Muscle of leg (tissue), 11 donors: ENCODE results near the gene ADRA2A. TPM values are rescaled to one million over a fixed set of nuclear protein-coding genes. Genes with fewer than 3 reads are reported as not detected.

Experiments used
- DNase-seq: peaks from one replicate; pipeline ENCODE4 v3.0.0; 2013
- H3K27ac ChIP-seq: one replicate; pipeline ENCODE4 v1.5.1; 2013; ENCODE audit warnings: mild to moderate bottlenecking, low read length, control low read depth
- H3K27me3 ChIP-seq: one replicate; pipeline ENCODE4 v1.6.1; 2013; ENCODE audit warnings: low read length; ENCODE audit not compliant: control insufficient read depth, insufficient read depth
- H3K36me3 ChIP-seq: one replicate; pipeline ENCODE4 v1.6.1; 2013; ENCODE audit warnings: low read length; ENCODE audit not compliant: control insufficient read depth, insufficient read depth
- H3K4me1 ChIP-seq: one replicate; pipeline ENCODE4 v1.6.1; 2013; ENCODE audit warnings: low read length; ENCODE audit not compliant: control insufficient read depth, insufficient read depth
- H3K4me3 ChIP-seq: one replicate; pipeline ENCODE4 v1.5.1; 2013; ENCODE audit warnings: low read length, control low read depth
- H3K9me3 ChIP-seq: replicated peaks from 2 replicates; pipeline ENCODE4 v1.6.1; 2013; ENCODE audit warnings: low read depth, low read length; ENCODE audit not compliant: control insufficient read depth
- WGBS: methylation state at CpG from one replicate; pipeline ENCODE4 v1.1.5; 2013; ENCODE audit warnings: missing lambda C conversion rate; ENCODE audit not compliant: insufficient coverage; 5-methylcytosine and 5-hydroxymethylcytosine counted together
- polyA plus RNA-seq, 8 donors: library from polyadenylated mRNA; unstranded; fragments of 120-200 nt; gene quantifications; one replicate each; pipeline versions ENCODE4 v1.2.1 to v1.2.3, GENCODE V29; 2013; ENCODE audit warnings: inconsistent platforms in 1 of 8, low replicate concordance in 1 of 8; ENCODE audit not compliant: insufficient read length in 8 of 8, insufficient read depth in 1 of 8
- total RNA-seq: library from RNA; stranded (reverse); fragments of 120-200 nt; gene quantifications from one replicate; pipeline ENCODE4 v1.2.4, GENCODE V29; 2013

Gene ADRA2A
- total and polyA plus RNA-seq, 9 donors, result 2.1 to 4.1 (median 2.8) TPM

DNA sequence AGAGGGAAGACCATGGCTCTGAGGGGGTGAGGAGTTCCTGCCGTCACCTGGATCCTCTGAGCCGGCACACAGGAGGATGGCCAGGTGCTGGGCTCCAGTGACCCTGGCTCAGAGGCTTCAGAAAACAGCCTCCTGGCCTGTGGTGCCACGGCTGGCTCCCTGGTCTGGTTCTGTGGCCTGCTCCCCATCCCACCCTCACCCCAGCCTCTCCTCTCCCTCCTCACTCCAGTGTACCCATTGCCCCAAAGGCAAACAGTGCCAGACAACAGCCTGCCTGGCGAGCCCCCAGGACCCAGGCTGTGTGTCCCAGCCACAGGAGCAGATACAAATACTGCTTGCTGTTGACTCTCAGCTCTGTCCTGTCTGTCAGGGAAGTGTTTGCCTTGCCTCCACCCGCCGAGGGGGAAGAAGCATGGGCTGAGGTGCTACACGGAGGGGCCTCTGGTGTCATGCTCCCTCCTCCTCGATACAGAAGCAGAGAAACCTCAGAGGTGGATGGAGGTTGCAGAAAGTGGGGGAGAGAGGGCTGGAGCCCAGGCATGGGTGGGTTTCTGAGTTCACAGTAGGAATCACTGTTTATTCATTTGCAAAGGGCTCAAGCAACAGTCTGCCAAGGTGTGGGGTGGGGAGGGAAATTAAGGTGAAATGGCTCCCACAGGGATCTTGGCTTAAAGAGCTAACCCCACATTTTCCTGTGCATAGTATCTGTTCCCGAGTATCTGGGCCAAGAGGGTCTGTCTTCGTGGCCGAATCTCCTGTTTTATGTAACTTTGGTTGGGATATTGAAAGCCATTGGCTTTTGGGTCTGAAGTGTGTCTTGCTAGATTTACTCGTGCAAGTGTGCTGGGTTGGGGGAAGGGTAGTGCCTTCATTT, 5.5 kb downstream of the ADRA2A start:
- H3K9me3 ChIP-seq, result no peaks in the 10 kb centered on the region
- no peak overlapping the region for H3K27ac ChIP-seq
- H3K4me3 ChIP-seq, result no peak overlapping the region
- H3K27me3 ChIP-seq, result peaks cover 25% of the 10 kb centered on the region
- peaks cover 22% of the 10 kb centered on the region for H3K4me1 ChIP-seq
- H3K36me3 ChIP-seq, result no peaks in the 10 kb centered on the region
- WGBS, result 47% methylated on average over 9 of the region's 12 CpGs
- no peak for DNase-seq

DNA sequence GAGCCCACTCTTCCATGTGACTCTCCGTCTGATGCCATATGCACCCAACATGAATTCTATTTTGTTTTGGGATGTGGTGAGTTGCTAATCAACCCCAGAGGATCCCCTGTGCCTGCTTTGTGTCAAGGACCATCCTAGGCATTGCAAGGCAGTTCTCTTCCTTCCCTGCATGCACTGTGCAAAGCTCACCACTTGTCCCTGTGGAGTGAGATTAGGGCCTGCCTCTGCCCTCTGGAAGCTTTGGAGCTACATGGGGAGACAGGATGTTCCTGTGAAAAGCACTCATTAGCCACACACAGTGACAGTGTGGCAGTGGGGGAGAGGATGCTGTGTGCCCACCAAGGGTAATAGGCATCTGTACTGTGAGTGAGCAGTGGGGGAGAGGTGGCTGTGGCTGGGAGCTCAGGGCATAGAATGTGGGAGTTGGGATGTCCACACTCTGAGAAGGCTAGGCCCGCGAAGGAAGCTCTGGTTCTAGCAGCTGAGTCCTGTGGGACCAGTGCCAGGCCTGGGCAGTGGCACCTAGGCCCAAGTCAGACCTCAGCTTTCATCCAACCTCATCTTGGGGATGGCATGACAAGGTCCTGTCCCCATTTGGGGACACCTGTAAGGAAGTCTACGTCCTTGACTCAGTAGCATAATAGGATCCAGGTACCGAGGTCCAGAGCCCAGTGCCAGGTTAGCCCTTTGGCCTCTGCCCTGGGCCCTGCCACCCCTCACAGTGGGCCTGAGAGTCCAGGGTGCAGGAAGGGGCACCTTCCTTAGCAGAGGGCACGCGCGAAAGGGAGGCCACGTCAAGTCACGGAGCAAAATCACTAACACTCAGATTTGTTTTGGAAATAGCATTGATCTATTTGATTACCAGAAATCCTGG, 6.6 kb downstream of the ADRA2A start:
- Histone ChIP-seq H3K27me3 (peaks cover 13% of the 10 kb centered on the region), H3K36me3 (no peaks in the 10 kb centered on the region), H3K9me3 (no peaks in the 10 kb centered on the region), H3K4me3 (no peak overlapping the region), H3K4me1 (peaks cover 13% of the 10 kb centered on the region), H3K27ac (no peak overlapping the region)
- DNase-seq, result no peak
- 97% methylated on average over 3 of the region's 10 CpGs for WGBS

DNA sequence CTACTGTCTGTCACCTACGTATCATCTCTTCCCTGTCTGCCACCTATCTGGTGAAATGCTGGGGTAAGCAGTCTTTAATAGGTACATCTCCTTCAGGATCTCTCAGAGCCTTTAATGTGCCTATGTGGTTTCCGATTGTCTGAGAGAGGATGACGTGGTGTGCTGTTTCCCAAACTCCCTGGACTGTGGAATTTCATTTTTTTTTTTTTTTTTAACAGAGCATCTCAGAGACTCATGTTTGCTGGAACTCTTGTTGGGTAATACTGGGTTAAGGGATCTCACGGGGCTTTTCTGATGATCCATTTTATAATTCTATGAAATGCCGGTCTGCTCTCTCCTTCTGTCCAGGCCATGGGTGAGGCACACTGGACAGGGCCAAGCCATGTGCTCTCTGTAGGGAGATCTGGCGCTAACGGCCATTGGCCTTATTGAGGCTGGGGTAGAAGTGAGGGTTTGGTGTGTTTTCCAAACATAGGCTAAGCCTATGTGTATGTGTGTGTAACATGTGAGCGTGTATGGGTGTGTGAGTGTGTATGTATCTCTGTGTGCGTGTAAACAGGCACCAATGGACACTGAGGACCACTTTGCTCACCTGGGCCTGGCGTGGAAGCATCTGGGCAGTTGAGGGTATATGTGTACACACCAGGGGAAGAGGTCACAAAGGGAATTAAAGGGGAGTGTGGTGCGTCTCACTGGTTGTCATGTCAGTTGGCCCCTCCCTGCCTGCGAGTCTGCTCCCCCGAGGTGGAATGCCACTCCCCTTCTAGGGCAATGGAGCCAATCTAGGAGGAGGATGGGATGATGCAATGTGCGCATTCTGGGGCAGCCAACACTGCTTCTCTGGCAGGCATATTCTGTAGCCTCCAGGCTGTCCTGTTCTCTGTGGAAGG, 7.8 kb downstream of the ADRA2A start:
- Histone ChIP-seq H3K36me3 (no peaks in the 10 kb centered on the region), H3K27ac (no peak overlapping the region), H3K9me3 (no peaks in the 10 kb centered on the region), H3K4me1 (peaks cover 6% of the 10 kb centered on the region), H3K4me3 (no peak overlapping the region), H3K27me3 (peaks cover 7% of the 10 kb centered on the region)
- DNase-seq, result no peak
- WGBS, result 80% methylated on average over 8 of the region's 14 CpGs

DNA sequence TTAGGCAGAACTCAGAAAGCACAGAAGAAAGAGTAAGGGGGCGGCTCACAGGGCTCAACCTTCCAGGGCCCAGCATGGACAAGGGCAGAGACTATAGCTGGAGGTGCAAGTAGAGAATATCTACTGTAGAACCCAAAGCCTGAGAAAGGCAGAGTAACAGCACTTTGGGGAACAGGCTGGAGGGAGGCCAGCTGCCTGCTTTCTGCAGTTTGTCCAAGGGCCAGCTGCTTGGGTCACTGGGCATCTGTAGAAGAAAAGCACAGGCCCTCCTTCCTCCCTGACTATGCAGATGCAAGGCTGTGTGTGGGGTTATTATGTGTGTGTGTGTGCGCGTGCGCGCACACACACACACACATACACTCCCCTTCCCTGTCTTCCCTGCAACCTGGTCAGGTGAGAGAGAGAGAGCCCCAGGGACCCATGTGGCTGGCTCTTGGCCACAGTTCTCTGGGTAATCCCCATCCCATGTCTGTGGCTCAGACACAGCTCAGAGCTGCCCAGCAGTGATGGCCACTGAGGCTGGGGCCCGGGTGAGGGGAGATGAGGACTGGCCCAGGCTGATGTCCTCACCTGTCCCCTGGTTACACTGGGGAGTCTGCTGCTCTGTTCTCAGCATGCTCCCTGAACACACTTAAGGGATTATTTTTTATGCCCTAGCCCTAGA, 9.0 kb downstream of the ADRA2A start:
- no peak overlapping the region for H3K4me3 ChIP-seq
- WGBS, result 100% methylated on average over 1 of the region's 6 CpGs
- H3K27me3 ChIP-seq, result peaks cover 4% of the 10 kb centered on the region
- H3K9me3 ChIP-seq, result no peaks in the 10 kb centered on the region
- DNase-seq, result no peak
- H3K27ac ChIP-seq, result no peak overlapping the region
- no peaks in the 10 kb centered on the region for H3K36me3 ChIP-seq
- peaks cover 6% of the 10 kb centered on the region for H3K4me1 ChIP-seq

DNA sequence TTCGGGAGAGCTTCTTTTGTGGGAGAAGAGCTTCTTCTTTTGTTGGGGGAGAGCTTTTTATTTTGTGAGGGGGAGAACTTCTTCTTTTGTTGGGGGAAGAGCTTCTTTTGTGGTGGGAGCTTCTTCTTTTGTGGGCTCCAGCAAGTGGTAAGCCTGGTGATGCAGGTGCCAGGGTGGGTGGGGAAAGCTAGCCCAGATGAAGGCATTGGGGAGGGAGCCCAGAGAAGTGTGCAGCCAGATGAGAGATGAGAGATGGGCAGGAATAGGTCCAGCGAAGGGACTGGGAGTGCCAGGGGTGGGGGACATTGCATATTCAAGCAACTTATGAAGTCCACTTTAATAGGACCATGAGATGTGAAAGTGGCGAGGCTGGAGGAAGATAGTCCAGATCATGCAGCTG, 9.7 kb downstream of the ADRA2A start:
- 73% methylated on average over 2 of the region's 3 CpGs for WGBS
- no peak overlapping the region for H3K4me3 ChIP-seq
- peaks cover 4% of the 10 kb centered on the region for H3K27me3 ChIP-seq
- peaks cover 6% of the 10 kb centered on the region for H3K4me1 ChIP-seq
- H3K27ac ChIP-seq, result no peak overlapping the region
- no peak for DNase-seq
- H3K9me3 ChIP-seq, result no peaks in the 10 kb centered on the region
- H3K36me3 ChIP-seq, result no peaks in the 10 kb centered on the region

DNA sequence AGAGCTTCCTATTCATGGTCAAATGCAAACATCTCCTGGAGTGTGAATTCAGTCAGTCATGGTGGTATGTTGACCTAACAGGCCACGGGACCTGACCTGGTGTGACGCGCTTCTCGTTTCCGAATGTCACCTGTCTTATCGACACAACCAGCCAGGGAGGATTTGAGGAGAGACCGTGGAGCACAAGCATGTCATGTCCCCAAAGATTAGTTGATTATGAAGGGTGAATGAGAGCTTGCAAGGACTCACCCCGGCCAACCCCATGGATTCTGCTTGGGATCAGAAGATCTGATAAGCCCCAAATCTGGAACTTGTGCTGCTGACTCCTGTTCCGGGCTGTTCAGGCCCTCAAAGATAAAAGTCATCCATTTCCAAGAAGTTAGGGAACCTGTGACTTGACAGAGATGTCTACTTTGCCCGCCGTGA, 10.5 kb downstream of the ADRA2A start:
- WGBS, result 92% methylated on average over 11 of the region's 11 CpGs
- no peaks in the 10 kb centered on the region for H3K9me3 ChIP-seq
- peaks cover 4% of the 10 kb centered on the region for H3K27me3 ChIP-seq
- H3K36me3 ChIP-seq, result no peaks in the 10 kb centered on the region
- peaks cover 6% of the 10 kb centered on the region for H3K4me1 ChIP-seq
- H3K4me3 ChIP-seq, result no peak overlapping the region
- no peak for DNase-seq
- H3K27ac ChIP-seq, result no peak overlapping the region

DNA sequence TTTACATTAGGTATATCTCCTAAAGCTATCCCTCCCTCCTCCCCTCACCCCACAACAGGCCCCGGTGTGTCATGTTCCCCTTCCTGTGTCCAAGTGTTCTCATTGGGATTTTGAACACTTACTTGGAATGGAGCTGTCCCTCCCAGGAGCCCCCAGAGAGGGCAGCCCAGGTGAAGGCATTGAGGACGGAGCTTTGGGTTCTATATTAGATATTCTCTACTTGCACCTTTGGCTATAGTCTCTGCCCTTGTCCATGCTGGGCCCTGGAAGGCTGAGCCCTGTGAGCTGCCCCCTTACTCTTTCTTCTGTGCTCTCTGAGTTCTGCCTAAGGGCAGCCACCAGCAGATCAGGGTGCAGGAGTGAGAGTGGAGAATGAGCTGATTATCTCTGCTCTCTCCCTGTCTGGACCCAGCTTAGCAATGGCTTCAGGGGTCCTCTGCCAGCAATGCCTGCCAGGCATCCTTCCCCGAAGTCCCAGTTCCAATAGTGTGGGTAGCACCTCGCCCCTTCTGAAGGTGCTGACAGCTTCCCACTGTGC, 11.2 kb downstream of the ADRA2A start:
- H3K9me3 ChIP-seq, result no peaks in the 10 kb centered on the region
- peaks cover 4% of the 10 kb centered on the region for H3K27me3 ChIP-seq
- H3K27ac ChIP-seq, result no peak overlapping the region
- no peaks in the 10 kb centered on the region for H3K36me3 ChIP-seq
- no peak overlapping the region for H3K4me3 ChIP-seq
- WGBS, result 88% methylated on average over 2 of the region's 4 CpGs
- DNase-seq, result no peak
- H3K4me1 ChIP-seq, result peaks cover 6% of the 10 kb centered on the region

DNA sequence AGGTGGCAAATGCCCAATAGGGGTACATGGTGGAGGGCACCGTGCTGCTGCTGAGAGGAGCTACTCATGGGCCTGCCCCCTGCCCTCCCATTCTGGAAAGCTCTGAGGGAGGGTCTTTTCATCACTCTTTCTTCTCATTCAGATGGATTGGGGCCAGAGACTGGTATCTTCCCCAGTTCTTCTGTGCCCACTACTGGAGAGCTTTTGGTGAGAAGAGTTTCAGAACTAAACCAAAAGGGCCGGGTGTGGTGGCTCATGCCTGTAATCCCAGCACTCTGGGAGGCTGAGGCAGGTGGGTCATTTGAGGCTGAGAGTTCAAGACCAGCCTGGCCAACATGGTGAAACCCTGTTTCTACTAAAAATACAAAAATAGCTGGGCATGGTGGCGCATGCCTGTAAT, 12.5 kb downstream of the ADRA2A start:
- Histone ChIP-seq H3K9me3 (no peaks in the 10 kb centered on the region), H3K27me3 (peaks cover 7% of the 10 kb centered on the region), H3K27ac (no peak overlapping the region), H3K4me1 (peaks cover 6% of the 10 kb centered on the region), H3K4me3 (no peak overlapping the region), H3K36me3 (no peaks in the 10 kb centered on the region)
- WGBS, result no CpG with 5 or more reads among the region's 3 CpGs
- DNase-seq, result no peak

DNA sequence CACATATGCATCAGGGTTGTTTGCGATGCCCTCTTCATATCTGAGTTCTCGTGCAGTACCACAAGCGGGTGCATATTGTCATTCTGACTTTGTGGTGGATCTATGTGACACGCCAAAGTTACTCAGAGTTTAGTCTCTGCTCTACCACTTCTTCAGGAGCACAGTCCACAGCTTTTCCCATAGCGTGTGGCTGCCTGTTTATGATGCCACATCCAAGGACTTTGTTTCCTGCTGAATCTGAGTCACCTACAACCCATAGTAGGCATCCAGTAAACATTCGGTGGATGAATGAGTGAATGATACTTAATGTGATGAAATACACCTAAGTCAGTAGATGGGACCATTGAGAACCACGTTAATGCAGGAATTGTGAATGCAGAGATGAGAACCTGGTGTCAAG, 15.0 kb downstream of the ADRA2A start:
- H3K27me3 ChIP-seq, result peaks cover 9% of the 10 kb centered on the region
- no peaks in the 10 kb centered on the region for H3K36me3 ChIP-seq
- 90% methylated on average over 4 of the region's 7 CpGs for WGBS
- H3K4me3 ChIP-seq, result no peak overlapping the region
- H3K4me1 ChIP-seq, result no peaks in the 10 kb centered on the region
- no peak overlapping the region for H3K27ac ChIP-seq
- no peak for DNase-seq
- no peaks in the 10 kb centered on the region for H3K9me3 ChIP-seq
